ENCODE measurements around the gene EIF5.

Gene EIF5

DNA sequence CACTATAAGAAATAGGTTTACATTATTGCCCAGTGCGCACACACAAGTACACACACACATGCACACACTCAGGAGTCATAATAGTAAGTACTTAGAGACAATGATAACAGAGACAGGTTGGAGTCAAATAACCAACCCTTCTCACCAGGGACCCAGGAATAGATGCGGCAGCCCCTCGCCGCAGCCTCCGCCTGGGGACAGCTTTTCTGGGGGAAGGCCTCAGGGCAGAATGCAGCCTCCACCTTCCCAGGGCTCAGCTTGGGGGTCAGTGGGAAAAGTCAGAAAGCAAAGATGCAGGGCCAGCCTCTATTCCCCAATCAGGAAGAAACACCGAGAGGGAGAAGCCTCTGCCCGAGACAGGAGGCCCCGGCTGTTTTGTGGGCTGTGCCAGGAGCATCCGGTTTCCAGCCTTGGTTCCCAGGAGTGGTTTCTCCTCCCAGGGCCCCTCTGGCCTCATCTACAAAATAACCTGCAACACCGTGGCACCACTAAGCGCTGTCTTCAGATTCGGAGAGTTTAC lies 23.4 kb upstream of the EIF5 start:
- TF ChIP-seq, protein P1, sequence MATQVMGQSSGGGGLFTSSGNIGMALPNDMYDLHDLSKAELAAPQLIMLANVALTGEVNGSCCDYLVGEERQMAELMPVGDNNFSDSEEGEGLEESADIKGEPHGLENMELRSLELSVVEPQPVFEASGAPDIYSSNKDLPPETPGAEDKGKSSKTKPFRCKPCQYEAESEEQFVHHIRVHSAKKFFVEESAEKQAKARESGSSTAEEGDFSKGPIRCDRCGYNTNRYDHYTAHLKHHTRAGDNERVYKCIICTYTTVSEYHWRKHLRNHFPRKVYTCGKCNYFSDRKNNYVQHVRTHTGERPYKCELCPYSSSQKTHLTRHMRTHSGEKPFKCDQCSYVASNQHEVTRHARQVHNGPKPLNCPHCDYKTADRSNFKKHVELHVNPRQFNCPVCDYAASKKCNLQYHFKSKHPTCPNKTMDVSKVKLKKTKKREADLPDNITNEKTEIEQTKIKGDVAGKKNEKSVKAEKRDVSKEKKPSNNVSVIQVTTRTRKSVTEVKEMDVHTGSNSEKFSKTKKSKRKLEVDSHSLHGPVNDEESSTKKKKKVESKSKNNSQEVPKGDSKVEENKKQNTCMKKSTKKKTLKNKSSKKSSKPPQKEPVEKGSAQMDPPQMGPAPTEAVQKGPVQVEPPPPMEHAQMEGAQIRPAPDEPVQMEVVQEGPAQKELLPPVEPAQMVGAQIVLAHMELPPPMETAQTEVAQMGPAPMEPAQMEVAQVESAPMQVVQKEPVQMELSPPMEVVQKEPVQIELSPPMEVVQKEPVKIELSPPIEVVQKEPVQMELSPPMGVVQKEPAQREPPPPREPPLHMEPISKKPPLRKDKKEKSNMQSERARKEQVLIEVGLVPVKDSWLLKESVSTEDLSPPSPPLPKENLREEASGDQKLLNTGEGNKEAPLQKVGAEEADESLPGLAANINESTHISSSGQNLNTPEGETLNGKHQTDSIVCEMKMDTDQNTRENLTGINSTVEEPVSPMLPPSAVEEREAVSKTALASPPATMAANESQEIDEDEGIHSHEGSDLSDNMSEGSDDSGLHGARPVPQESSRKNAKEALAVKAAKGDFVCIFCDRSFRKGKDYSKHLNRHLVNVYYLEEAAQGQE (IDR thresholded peaks at IDR 0.05; ENCODE audit: insufficient read depth in 1 of 2, low read depth in 2 of 2, low read length in 2 of 2), result no peak
- no peak for TF ChIP-seq FOXP2 (optimal IDR thresholded peaks at IDR 0.05; ENCODE audit: borderline replicate concordance, extremely low read depth, extremely low read length, insufficient read depth)
- TF ChIP-seq POLR2AphosphoS5 (IDR thresholded peaks at IDR 0.05; ENCODE audit: low read depth, low read length), result no peak
- no peak for TF ChIP-seq SIN3A (IDR thresholded peaks at IDR 0.05; ENCODE audit: borderline replicate concordance, insufficient read depth, low read length)
- TF ChIP-seq TAF1 (IDR thresholded peaks at IDR 0.05; ENCODE audit: borderline replicate concordance, insufficient read depth, low read length), result no peak

DNA sequence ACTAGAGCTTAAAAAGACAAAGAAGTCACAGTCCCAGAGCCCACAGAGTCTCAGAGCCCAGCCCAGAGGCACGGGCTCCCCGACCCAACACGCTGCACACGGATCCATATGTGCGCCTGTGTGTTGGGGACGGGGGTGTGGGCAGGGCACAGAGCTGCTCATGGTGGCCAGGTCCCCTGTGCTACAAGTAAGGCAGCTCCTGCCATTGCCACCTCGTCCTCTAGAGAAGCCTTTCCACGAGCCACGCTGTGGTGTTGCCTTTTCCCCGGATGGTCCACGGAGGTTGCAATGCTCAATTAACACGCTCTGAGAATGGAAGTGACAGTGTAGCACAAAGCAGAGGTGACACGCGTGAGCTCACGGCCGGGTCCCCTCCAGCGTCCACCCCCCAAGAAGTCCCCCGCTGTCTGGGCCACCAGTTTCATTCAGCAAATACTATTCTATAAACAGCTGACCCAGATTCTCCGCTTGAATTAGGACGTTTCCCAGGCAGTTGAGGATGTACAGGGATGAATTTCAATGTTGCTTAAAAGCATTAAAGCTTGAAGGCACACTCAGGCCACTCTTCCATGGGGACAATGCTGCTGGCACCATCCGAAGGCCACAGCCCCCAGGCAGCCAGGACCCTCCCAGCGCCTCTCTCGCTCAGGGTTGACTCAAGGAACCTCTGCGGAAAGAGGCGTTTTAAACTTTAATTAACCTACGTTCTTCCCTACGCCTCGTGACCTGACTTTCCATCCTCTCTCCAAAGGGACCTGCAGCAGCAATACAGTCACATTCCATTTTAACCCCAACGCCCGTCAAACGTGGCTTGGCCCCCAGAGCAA lies 22.7 kb upstream of the EIF5 start:
- TF ChIP-seq, protein P1 (IDR thresholded peaks at IDR 0.05; ENCODE audit: insufficient read depth in 1 of 2, low read depth in 2 of 2, low read length in 2 of 2), result no peak
- no peak for TF ChIP-seq TAF1 (IDR thresholded peaks at IDR 0.05; ENCODE audit: borderline replicate concordance, insufficient read depth, low read length)
- no peak for TF ChIP-seq POLR2AphosphoS5 (IDR thresholded peaks at IDR 0.05; ENCODE audit: low read depth, low read length)
- TF ChIP-seq SIN3A (IDR thresholded peaks at IDR 0.05; ENCODE audit: borderline replicate concordance, insufficient read depth, low read length), result no peak
- no peak for TF ChIP-seq FOXP2 (optimal IDR thresholded peaks at IDR 0.05; ENCODE audit: borderline replicate concordance, extremely low read depth, extremely low read length, insufficient read depth)

DNA sequence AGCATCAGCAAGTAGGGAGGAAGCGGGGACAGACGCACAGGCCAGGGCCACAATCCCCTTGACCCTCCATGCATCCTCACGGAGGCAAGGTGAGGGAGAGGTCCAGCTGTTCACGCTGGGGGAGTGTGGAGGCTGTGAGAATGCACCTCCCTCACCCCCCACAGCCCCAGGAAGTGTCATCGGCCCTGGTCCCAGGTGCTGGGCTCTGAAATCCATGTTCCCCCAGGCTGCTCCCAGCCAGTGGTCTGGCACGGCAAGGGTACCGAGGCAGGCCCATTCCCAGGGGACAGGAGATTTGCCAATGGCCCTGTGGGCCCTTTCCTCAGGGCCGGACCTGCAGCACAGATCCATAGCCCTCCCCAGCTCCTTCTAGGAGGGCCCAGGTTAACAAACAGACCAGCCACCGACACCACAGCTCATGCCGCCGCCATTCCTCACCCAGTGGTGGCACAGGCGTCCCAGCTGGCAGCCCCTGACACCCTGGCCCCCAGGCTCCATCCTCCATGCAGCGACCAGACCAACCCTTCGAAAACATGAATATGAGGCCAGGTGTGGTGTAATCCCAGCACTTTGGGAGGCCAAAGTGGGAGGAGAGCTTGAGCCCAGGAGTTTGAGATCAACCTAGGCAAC lies 21.9 kb upstream of the EIF5 start:
- TF ChIP-seq FOXP2 (optimal IDR thresholded peaks at IDR 0.05; ENCODE audit: borderline replicate concordance, extremely low read depth, extremely low read length, insufficient read depth), result no peak
- no peak for TF ChIP-seq TAF1 (IDR thresholded peaks at IDR 0.05; ENCODE audit: borderline replicate concordance, insufficient read depth, low read length)
- TF ChIP-seq POLR2AphosphoS5 (IDR thresholded peaks at IDR 0.05; ENCODE audit: low read depth, low read length), result no peak
- no peak for TF ChIP-seq SIN3A (IDR thresholded peaks at IDR 0.05; ENCODE audit: borderline replicate concordance, insufficient read depth, low read length)
- TF ChIP-seq, protein P1 (IDR thresholded peaks at IDR 0.05; ENCODE audit: insufficient read depth in 1 of 2, low read depth in 2 of 2, low read length in 2 of 2), result no peak

DNA sequence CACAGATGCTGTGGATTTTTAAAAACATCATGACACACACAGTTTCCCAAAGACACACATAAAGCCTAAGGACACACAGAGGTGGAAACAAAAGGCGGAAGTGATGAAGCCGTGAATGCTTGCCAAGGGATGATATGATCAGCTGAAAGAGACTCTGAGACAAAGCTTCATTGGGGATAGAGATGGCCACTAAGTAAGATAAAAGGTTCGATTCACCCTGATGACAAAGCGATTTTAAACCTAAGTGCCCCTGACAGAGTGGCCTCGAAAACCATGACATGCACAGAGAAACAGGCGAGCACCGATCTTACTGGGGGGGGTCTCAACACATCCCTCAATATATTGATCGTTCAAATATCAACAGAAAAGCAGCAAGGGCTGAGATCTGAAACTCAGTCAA lies 20.3 kb upstream of the EIF5 start:
- TF ChIP-seq, protein P1 (IDR thresholded peaks at IDR 0.05; ENCODE audit: insufficient read depth in 1 of 2, low read depth in 2 of 2, low read length in 2 of 2), result no peak
- no peak for TF ChIP-seq POLR2AphosphoS5 (IDR thresholded peaks at IDR 0.05; ENCODE audit: low read depth, low read length)
- no peak for TF ChIP-seq TAF1 (IDR thresholded peaks at IDR 0.05; ENCODE audit: borderline replicate concordance, insufficient read depth, low read length)
- no peak for TF ChIP-seq FOXP2 (optimal IDR thresholded peaks at IDR 0.05; ENCODE audit: borderline replicate concordance, extremely low read depth, extremely low read length, insufficient read depth)
- TF ChIP-seq SIN3A (IDR thresholded peaks at IDR 0.05; ENCODE audit: borderline replicate concordance, insufficient read depth, low read length), result no peak
